SK-N-DZ (cell line): ENCODE results near the gene CCND1. TPM values are rescaled to one million over a fixed set of nuclear protein-coding genes. Genes with fewer than 3 reads are reported as not detected.

Experiments
- DNase-seq: peaks from one replicate; pipeline ENCODE4 v3.0.0-alpha.2; 2015; ENCODE audit warnings: low spot score
- polyA plus RNA-seq, 2 experiments: library from polyadenylated mRNA; depleted of rRNA; stranded (reverse); fragments of >200 nt; gene quantifications; 2 replicates each; pipeline ENCODE4 v1.2.3, GENCODE V29; 2014

Gene CCND1
- polyA plus RNA-seq (2014; cell fraction: cytosol; rRNA removed), result 242 and 248 TPM in 2 replicates
- 196 and 220 TPM in 2 replicates for polyA plus RNA-seq (2014; cell fraction: nucleus; rRNA removed)

DNA sequence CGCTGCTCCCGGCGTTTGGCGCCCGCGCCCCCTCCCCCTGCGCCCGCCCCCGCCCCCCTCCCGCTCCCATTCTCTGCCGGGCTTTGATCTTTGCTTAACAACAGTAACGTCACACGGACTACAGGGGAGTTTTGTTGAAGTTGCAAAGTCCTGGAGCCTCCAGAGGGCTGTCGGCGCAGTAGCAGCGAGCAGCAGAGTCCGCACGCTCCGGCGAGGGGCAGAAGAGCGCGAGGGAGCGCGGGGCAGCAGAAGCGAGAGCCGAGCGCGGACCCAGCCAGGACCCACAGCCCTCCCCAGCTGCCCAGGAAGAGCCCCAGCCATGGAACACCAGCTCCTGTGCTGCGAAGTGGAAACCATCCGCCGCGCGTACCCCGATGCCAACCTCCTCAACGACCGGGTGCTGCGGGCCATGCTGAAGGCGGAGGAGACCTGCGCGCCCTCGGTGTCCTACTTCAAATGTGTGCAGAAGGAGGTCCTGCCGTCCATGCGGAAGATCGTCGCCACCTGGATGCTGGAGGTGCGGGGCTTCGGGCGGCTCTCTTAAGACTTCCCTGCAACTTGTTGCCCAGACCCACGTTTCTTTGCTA lies at the start of gene CCND1:
CCND1 (plus strand) TSS at position 162 of the 587 bp plus-strand sequence; CDS start at position 320, 158 bp downstream.
- DNase-seq, result peak; percentile 94

DNA sequence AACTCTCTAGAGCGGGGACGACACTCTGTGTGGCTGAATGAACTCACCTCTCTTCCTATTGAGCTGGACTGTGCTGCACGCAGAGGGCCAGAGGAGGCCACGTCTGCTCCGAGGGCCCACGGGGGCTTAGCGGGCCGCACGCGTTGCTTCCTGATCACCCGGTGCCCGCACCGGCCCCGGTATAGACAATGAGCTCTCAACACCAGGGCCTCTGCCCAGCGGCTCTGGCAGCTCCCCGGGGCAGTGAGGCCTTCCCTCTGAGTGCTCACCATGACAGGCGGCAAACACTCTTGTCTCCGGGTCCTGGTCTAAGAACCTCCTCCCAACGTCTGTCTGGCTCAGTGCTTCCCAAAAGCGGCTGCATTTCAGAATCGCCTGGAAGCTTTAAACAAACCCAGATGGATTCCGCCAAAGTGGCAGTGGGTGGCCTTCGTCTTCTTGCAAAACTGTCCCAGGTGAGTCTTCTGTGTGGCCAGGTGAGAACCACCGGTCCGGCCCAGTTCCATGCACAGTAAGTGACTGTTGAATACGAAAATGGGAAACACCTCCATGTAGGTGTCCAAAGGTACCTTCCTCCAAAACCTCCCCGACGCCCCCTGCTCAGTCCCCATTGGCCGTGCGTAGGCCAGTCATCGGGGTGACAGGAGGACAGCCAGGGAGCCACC lies 47.8 kb upstream of the CCND1 start:
- no peak for DNase-seq

DNA sequence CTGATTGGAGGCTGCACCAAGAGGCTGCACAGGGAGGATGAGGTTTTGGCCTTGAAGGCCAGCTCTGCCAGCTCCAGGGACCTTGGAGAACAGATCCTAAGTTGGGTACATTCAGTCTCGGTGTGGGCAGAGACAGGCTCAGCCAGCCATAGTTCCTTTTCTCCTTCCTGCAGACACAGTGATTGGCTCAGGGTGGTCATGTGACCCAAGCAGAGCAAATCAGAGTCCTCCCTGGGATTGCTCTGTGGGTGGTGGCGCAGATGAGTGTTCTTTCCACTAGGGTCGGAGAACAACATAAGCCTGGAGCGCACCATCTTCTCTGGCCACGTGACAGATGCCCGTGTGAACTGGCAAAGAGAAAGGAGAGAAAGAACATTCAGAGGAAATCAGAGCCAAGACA lies 47.1 kb upstream of the CCND1 start:
- peak; percentile 28 for DNase-seq

GRCh38 chr11:69594481-69594880 lies 46.5 kb upstream of the CCND1 start:
- no peak for DNase-seq

DNA sequence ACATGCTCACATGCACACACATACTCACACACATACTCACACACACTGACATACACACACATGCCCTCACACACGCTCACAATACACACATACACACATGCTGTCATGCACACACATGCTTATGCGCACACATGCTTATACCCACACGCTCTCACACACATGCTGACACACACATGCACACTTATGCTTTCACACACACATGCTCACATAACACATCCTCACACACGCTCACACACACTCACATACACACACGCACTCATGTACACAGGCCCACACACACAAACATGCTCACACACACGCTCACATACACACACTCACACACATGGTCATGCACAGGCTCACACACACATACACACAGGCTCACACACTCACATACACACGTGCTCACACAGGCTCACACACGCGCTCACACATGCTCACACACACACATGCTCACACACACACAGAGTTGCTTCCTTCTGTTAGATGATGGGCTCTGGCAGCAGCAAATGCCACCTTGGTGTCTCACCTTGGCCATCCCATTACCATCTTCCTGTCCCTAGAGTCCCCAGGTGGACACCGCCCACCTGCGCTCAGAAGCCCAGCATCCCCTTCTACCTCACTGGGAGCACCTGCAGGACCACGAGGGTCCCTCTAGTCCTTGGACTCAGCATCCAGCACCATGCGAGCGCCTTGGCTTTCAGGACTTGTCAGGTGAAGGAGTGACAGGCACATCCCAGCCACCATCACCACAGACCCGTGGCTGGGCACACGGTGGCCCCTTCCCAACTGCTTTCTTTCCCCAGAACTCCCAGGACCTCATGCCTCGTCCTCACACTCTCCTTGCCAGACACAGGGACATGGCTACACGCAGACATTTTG lies 44.9 kb upstream of the CCND1 start:
- no peak for DNase-seq

DNA sequence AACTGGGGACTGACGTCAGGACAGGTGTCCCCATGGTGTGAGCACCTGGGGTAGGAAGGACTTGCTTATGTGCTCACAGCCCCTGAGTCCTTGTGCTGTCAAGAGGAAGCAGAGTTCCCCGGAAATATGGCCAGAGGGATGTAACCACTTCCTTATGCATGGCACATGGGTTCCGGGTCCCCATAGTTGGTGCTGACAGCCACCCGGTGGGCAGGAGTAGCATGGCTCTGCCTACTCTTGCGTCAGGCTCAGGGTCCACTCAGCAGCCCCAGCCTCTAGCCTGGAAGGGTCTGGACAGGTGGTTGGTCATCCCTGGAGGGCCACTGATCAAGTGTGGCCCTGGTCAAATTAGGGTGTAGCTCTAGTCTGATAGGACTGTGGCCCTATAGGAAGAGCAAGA lies 42.8 kb upstream of the CCND1 start:
- DNase-seq, result no peak

- DNase-seq, result peak; percentile 30
Observed at GRCh38 chr11:69599502-69599901, 41.5 kb upstream of the CCND1 start.

- DNase-seq, result no peak
Observed at GRCh38 chr11:69600001-69600400, 41.0 kb upstream of the CCND1 start.

- DNase-seq, result no peak
Observed at GRCh38 chr11:69601011-69601975, 39.7 kb upstream of the CCND1 start.

GRCh38 chr11:69603111-69603836 lies 37.7 kb upstream of the CCND1 start:
- DNase-seq, result no peak

GRCh38 chr11:69604055-69604454 lies 36.9 kb upstream of the CCND1 start:
- DNase-seq, result no peak

GRCh38 chr11:69605737-69606526 lies 35.0 kb upstream of the CCND1 start:
- no peak for DNase-seq

DNA sequence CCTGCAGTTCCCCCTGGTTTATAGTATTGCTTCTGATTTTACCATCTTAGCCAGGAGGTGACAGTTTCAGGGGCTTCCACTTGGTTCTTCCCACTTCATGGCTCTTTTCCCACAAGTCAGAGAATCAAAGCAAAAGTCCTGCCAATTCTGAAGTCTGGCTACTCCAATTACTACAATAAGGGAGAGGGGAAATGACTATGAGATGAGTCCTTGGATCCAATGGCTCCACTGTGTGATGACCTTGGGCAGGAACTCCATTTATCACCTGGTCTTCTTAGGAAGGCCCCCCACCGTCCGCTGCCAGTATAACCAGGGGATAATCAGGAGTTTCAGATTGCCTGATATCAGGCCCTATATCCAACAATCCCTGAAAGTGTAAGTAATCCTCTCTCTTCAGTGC lies 31.6 kb upstream of the CCND1 start:
- DNase-seq, result no peak

DNA sequence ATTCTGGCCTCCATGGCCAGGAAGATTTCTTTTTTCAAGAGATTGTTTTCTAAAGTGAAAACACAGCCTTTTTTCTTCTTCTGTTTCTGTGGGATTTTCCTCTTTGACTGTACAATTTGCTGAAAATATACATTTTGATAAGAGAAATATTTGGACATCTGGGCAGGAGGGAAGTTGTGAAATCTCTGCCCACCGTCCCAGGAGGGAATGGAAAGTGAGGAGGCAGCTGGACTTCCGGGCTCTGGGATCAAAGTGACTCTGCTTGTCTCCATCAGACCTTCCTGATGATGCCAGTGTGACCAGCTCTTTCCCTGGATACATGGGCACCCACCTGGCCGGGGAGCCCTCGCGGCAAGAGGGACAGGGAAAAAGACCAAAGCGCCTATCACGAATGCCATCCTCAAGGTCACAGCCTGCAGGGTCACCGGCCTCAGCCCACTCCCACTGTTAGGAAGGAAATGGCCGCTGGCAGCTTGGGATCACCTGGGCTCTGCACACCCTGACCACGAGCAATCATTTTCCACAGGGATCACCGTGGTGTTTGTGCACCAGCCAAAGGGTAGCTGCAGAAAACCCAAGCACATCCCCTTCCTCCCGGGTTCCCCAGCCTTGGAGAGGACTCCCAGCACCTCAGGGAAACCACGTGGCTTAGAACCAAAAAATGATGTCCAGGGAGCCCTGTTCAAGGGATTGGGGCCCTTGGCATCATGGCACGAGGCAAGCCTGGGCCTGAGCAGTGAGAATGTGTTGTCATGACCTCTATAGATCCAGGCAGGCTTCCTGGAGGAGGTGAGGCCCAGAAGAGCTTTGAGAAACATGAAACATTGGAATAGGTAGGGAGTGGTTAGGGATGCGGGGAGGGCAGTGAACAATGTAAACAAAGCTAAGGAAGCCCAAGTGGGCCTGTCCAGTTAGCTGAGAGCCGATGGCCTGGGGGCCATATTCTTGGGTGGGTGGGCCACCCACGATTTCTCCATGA lies 29.1 kb upstream of the CCND1 start:
- DNase-seq, result no peak

DNA sequence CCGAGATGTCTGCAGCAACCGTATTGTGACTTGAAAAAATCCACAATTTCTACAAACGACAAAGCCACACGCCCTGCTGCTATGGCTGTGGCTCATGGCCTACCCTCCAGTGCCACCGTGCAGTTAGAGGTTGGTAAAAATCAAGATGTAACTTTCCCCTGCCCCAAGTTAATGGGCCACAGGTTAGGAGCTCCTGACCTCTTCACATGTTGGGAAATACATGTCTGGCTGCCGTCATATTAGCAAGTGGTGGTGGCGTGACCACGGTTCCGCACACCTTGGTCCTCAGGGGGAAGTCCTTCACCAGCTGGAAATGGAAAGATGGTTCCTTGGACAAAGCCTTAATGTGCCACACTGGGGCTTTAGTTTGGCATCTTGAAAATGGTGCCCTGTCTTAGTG lies 27.4 kb upstream of the CCND1 start:
- DNase-seq, result no peak

- DNase-seq, result no peak
Observed at GRCh38 chr11:69614085-69614484, 26.9 kb upstream of the CCND1 start.

GRCh38 chr11:69615545-69616278 lies 25.2 kb upstream of the CCND1 start:
- DNase-seq, result no peak

DNA sequence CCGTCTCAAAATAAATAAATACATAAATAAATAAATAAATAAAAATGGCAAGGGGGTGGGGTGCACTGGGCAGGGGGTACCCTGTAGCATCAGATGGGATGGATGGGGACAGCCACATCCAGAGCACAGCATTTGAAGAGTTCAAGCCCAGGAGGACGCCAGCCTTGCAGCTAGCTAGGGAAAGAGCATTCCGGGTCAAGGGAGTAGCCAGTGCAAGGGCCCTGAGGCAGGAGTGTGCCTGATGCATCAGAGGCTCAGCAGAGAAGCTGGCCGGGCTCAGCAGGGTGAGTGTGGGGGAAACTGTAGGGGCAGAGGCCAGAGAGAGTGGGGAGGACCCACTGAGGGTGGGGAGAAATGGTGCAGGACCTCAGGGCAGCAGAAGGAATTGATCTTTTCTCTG lies 23.7 kb upstream of the CCND1 start:
- DNase-seq, result no peak
